PC-3 (cell line): ENCODE data around the gene KIDINS220.

Experiments used
- CTCF ChIP-seq: fragments of 300-600 bp; sonication (generic); conservative IDR thresholded peaks from 2 replicates; pipeline ENCODE4 v1.5.1; 2017; ENCODE audit warnings: antibody characterized with exemption, low read depth, mild to moderate bottlenecking, low read length
- EZH2 ChIP-seq: fragments of 300-600 bp; sonication (generic); IDR thresholded peaks from one replicate; pipeline ENCODE4 v1.6.1; 2017; ENCODE audit warnings: antibody characterized with exemption, mild to moderate bottlenecking, low read length; ENCODE audit not compliant: unreplicated experiment
- EZH2phosphoT487 ChIP-seq: fragments of 300-600 bp; sonication (generic); IDR thresholded peaks from 2 replicates; pipeline ENCODE4 v1.6.1; 2018; ENCODE audit warnings: mild to moderate bottlenecking, antibody characterized with exemption, low read length, borderline replicate concordance

- TF ChIP-seq CTCF = no peak
- no peak for TF ChIP-seq EZH2phosphoT487
- no peak for TF ChIP-seq EZH2
Measured at GRCh38 chr2:8697190-8697589, 140.2 kb downstream of the KIDINS220 start.
